Esophagus squamous epithelium (tissue), 4 donors: ENCODE data around the gene SHANK2.

Experiments
- CTCF ChIP-seq, 6 experiments: fragments of 450-650 bp in 4 of 6; fragments of 200-600 bp in 2 of 6; sonication (generic) in 2 of 6; IDR thresholded peaks; one replicate each; pipeline ENCODE4 v1.5.1; 2016 to 2019; ENCODE audit warnings: antibody characterized with exemption in 6 of 6, mild to moderate bottlenecking in 4 of 6, moderate library complexity in 4 of 6
- POLR2A ChIP-seq, 4 donors: fragments of 450-650 bp; IDR thresholded peaks; one replicate each; pipeline ENCODE4 v1.6.1; 2017; ENCODE audit warnings: antibody characterized with exemption in 4 of 4, mild to moderate bottlenecking in 4 of 4, moderate library complexity in 3 of 4

GRCh38 chr11:71298016-71298550, 45.7 kb upstream of the SHANK2 start:
- no peak for TF ChIP-seq CTCF (IDR thresholded peaks at IDR 0.05)
- TF ChIP-seq POLR2A (IDR thresholded peaks at IDR 0.05): no peak
